Mesothelial cell of epicardium (in vitro differentiated cells): ENCODE measurements around the gene PRCC. TPM values are rescaled to one million over a fixed set of nuclear protein-coding genes. Genes with fewer than 3 reads are reported as not detected.

Source experiments
- DNase-seq, 2 experiments: peaks; one replicate each; pipeline ENCODE4 v3.0.0; 2021; ENCODE audit warnings: low spot score in 2 of 2; ENCODE audit not compliant: unreplicated experiment in 2 of 2
- H3K27ac Mint-ChIP-seq: 2 replicates; pipeline ENCODE4 v1.8.0; 2021; ENCODE audit warnings: mixed read lengths
- H3K27me3 Mint-ChIP-seq: 2 replicates; pipeline ENCODE4 v1.8.0; 2021; ENCODE audit warnings: low read depth, mixed read lengths
- H3K36me3 Mint-ChIP-seq: 2 replicates; pipeline ENCODE4 v1.8.0; 2021; ENCODE audit warnings: mixed read lengths
- H3K4me1 Mint-ChIP-seq: 2 replicates; pipeline ENCODE4 v1.8.0; 2021; ENCODE audit warnings: mixed read lengths
- H3K4me3 Mint-ChIP-seq: 2 replicates; pipeline ENCODE4 v1.8.0; 2021; ENCODE audit warnings: mild to moderate bottlenecking, moderate library complexity, mixed read lengths
- H3K9me3 Mint-ChIP-seq: 2 replicates; pipeline ENCODE4 v1.8.0; 2021; ENCODE audit warnings: mixed read lengths
- total RNA-seq: library from RNA; stranded (reverse); gene quantifications from 3 replicates; pipeline ENCODE4 v1.2.1, GENCODE V29; 2021
- TF ChIP-seq, protein P1 (sequence below): fragments of 200-600 bp; sonication (generic); IDR thresholded peaks from one replicate; pipeline ENCODE4 v1.5.0; 2021; ENCODE audit warnings: antibody characterized with exemption; ENCODE audit not compliant: unreplicated experiment

PRCC gene
- total RNA-seq, 1 donor from 2014 or later: 93.7 TPM

DNA sequence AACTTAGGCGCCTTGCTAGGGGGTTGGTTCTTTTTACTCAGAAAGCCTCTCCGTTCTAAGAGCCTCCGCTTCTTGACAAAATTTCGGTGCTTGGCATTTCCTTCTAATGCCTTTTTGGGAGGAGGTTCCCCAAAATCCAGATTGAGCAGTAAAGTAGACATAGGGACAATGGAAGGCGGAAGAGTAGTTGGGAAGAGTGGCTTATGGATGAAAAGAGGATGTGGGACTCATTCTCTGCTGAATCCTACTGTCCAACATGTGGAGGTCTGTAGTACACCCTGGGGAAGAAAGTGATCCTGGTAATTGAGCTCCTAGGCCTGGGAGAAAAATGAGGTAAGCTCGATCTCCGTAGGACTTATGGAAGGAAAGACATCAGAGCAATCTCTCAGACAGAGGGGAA lies 39.8 kb upstream of the PRCC start:
- H3K27me3 Mint-ChIP-seq: no peaks in the 10 kb centered on the region
- H3K27ac Mint-ChIP-seq: no peak overlapping the region
- H3K4me3 Mint-ChIP-seq: no peak overlapping the region
- H3K36me3 Mint-ChIP-seq: peaks cover 15% of the 10 kb centered on the region
- peaks cover 15% of the 10 kb centered on the region for H3K4me1 Mint-ChIP-seq
- no peak for DNase-seq
- H3K9me3 Mint-ChIP-seq: no peaks in the 10 kb centered on the region
- TF ChIP-seq, protein P1, sequence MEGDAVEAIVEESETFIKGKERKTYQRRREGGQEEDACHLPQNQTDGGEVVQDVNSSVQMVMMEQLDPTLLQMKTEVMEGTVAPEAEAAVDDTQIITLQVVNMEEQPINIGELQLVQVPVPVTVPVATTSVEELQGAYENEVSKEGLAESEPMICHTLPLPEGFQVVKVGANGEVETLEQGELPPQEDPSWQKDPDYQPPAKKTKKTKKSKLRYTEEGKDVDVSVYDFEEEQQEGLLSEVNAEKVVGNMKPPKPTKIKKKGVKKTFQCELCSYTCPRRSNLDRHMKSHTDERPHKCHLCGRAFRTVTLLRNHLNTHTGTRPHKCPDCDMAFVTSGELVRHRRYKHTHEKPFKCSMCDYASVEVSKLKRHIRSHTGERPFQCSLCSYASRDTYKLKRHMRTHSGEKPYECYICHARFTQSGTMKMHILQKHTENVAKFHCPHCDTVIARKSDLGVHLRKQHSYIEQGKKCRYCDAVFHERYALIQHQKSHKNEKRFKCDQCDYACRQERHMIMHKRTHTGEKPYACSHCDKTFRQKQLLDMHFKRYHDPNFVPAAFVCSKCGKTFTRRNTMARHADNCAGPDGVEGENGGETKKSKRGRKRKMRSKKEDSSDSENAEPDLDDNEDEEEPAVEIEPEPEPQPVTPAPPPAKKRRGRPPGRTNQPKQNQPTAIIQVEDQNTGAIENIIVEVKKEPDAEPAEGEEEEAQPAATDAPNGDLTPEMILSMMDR: no peak

DNA sequence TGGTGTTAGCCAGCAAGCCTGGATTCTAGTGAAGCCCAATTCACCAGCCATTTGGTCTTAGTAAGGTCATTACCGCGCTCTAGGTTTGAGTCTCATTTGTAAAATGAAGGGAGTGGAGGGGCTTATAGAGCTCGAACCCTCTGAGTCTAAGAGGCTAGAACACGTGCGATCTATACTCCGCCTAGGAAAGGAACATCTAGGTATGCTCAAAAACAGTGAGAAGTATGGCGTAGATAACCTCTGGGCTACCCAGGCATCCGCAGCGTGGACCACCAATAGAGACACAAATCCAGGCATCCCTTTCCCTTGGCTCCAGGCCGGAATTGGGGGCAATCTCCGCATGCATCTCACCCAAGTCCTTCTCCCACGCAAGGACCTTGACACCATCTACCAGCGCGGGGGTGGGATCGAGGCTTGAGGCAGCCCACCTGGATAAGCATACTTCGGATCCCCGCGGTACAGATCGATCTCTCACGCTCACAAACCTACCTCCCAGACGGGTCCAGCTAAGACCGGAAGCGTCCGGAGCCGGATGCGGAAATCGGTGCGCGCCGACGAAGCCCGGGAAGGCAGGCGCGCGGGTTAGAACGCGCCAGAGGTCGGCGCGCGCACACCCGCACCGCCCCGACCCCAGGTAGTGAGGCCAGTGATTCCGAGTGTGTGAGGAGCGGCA lies 39.3 kb upstream of the PRCC start, which contains the start of gene METTL25B:
Gene METTL25B (plus strand): TSS at position 544 of the 673 bp plus-strand sequence. CDS start 636 bp downstream, outside the sequence.
- H3K4me1 Mint-ChIP-seq: peaks cover 15% of the 10 kb centered on the region
- H3K27me3 Mint-ChIP-seq: no peaks in the 10 kb centered on the region
- TF ChIP-seq, protein P1: no peak
- no peak within 1 kb of the TSS for H3K4me3 Mint-ChIP-seq
- peak within 1 kb of the TSS; percentile 99 for H3K27ac Mint-ChIP-seq
- DNase-seq: peak; percentile 58 to 79
- H3K9me3 Mint-ChIP-seq: no peaks in the 10 kb centered on the region
- H3K36me3 Mint-ChIP-seq: peaks cover 18% of the 10 kb centered on the region

DNA sequence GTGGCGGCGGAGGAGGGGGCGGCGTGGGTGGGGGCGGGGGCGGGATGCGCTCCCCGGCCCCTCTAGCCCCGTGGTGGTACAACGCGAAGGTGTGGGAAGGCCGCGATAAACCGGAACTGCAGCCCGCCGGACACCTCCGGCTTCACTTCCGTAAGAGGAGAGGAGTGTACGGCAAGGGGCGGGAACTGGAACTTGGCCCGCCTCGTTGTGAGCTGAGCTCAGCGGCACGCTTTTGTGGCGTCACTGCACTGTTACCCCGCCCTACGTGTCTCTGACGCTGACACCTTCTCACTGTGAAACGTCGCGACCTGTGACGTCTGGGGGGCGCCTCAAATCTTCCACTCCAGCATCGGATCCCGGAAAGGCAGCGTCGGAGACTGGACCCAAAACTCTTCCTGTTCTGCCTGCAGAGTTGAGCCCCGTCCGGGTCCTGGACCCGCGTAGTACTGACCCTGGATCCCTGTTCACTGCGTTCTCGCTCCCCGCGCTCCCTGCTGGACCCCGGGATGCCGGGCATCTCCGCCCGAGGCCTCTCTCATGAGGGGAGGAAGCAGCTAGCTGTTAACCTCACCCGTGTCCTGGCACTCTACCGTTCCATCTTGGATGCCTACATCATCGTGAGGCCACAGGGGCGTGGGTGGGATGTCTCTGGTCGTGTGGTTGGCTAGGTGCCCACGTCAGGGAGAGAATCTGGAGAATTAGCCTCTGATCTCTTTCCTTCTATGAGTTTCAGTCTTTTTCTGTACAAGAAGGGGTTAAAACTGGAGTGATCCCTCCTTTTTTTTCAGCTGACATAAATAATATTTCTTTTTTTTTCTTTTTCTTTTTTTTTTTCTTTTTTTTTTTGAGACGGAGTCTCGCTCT lies 38.5 kb upstream of the PRCC start, which contains the start of gene ISG20L2:
Gene ISG20L2 (minus strand): TSS at position 168 of the 864 bp plus-strand sequence. CDS start 1,114 bp downstream, outside the sequence.
- Mint-ChIP-seq H3K27me3 (no peaks in the 10 kb centered on the region), H3K9me3 (no peaks in the 10 kb centered on the region), H3K27ac (peak within 1 kb of the TSS; percentile 99), H3K4me3 (no peak within 1 kb of the TSS), H3K4me1 (peaks cover 15% of the 10 kb centered on the region), H3K36me3 (peaks cover 13% of the 10 kb centered on the region)
- peak; percentile 88 to 91 for DNase-seq
- TF ChIP-seq, protein P1: no peak

DNA sequence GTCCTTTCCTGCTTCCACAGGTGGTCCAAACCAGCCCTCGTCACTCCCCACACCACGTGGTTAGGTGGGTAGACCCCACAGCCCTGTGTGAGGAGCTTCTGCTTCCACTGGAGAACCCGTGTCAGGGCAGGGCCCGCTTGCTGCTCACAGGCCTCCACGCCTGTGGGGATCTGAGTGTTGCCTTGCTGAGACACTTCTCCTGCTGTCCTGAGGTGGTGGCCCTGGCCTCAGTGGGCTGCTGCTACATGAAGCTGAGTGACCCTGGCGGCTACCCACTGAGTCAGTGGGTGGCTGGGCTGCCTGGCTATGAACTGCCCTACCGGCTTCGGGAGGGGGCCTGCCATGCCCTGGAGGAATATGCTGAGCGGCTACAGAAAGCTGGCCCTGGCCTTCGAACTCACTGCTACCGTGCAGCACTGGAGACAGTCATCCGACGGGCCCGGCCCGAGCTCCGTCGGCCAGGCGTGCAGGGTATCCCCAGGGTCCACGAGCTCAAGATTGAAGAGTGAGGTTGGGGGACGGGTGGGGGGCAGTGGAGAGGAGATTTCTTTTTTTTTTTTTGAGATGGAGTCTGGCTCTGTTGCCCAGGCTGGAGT lies 33.2 kb upstream of the PRCC start:
- DNase-seq: no peak
- Mint-ChIP-seq H3K36me3 (peaks cover 12% of the 10 kb centered on the region), H3K4me3 (no peak overlapping the region), H3K9me3 (no peaks in the 10 kb centered on the region), H3K27me3 (no peaks in the 10 kb centered on the region), H3K4me1 (peaks cover 10% of the 10 kb centered on the region), H3K27ac (no peak overlapping the region)
- TF ChIP-seq, protein P1: no peak

DNA sequence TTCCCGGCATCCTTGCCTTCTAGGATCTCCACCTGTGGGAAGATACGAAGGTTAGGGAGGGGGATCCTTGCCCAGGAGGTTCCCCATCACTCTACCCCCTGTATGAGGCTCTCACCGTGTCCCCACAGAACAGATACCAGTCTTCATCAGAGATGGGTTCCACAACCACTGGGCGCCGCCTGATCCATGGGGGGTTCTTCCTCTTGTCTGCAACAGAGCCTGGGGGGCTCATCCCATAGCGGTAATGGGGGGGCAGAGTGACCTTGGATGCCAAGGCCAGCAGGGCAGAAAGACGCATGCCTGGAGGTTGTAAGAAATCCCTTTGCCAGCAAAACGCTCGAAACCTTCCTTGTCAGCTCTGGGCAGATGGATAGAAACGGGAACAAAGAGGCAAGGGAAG lies 28.9 kb upstream of the PRCC start:
- Mint-ChIP-seq H3K4me3 (no peak overlapping the region), H3K4me1 (peaks cover 20% of the 10 kb centered on the region), H3K27me3 (no peaks in the 10 kb centered on the region), H3K9me3 (no peaks in the 10 kb centered on the region), H3K27ac (no peak overlapping the region), H3K36me3 (peaks cover 17% of the 10 kb centered on the region)
- no peak for DNase-seq
- TF ChIP-seq, protein P1: no peak
